Measurements from ENCODE around the gene FLNB.

The FLNB gene

DNA sequence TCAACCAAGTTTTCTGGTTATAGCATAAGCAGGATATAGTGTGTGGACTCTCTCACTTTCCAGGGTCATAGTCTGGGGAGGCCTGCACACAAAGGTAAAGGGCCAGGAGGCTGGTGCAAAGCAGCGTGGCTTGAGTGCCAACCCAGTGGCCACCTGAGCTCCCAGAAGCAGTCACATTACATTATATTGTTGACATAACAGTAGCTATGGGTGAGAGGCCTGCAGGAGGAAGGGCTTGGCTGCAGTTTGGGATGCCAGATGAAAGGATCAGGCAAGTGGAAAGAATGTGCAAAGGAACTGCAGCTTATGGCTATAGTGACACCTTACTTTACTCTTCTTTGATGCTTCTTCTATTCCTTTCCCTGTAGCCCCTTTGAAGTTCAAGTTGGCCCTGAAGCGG lies 96.5 kb downstream of the FLNB start:
- Histone ChIP-seq H3K9me3 (no peaks in the 10 kb centered on the region), H3K27me3 (no peaks in the 10 kb centered on the region), H3K36me3 (no peaks in the 10 kb centered on the region), H3K4me3 (ENCODE audit: low read depth in 1 of 2, low read length in 1 of 2) (no peak overlapping the region), H3K4me1 (ENCODE audit: control insufficient read depth in 1 of 2, insufficient read depth in 1 of 2, low read depth in 1 of 2, low read length in 1 of 2) (no peaks in the 10 kb centered on the region), H3K27ac (no peak overlapping the region)
- TF ChIP-seq, protein P1, sequence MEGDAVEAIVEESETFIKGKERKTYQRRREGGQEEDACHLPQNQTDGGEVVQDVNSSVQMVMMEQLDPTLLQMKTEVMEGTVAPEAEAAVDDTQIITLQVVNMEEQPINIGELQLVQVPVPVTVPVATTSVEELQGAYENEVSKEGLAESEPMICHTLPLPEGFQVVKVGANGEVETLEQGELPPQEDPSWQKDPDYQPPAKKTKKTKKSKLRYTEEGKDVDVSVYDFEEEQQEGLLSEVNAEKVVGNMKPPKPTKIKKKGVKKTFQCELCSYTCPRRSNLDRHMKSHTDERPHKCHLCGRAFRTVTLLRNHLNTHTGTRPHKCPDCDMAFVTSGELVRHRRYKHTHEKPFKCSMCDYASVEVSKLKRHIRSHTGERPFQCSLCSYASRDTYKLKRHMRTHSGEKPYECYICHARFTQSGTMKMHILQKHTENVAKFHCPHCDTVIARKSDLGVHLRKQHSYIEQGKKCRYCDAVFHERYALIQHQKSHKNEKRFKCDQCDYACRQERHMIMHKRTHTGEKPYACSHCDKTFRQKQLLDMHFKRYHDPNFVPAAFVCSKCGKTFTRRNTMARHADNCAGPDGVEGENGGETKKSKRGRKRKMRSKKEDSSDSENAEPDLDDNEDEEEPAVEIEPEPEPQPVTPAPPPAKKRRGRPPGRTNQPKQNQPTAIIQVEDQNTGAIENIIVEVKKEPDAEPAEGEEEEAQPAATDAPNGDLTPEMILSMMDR (IDR thresholded peaks at IDR 0.05), result no peak

DNA sequence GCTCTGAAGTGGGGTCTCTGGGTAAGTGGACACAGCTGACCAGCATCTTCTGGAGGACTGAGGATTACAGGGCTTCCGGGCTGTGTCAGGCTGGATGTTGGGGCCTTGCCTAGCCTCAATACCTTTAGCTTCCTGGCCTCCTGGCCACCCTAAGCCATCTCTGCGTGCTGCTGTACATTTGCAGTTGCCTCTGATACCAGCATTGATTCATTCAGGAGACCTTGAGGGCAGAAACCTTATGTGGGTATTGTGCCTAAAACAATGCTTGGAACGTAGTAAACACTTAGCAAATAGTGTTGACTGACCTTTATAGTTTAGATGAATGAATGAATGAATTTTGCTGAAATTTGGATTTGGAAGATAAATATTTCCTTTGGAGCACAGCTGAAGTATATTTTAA lies 97.0 kb downstream of the FLNB start:
- H3K36me3 ChIP-seq, result no peaks in the 10 kb centered on the region
- no peaks in the 10 kb centered on the region for H3K9me3 ChIP-seq
- no peak overlapping the region for H3K27ac ChIP-seq
- no peak overlapping the region for H3K4me3 ChIP-seq (ENCODE audit: low read depth in 1 of 2, low read length in 1 of 2)
- no peaks in the 10 kb centered on the region for H3K4me1 ChIP-seq (ENCODE audit: control insufficient read depth in 1 of 2, insufficient read depth in 1 of 2, low read depth in 1 of 2, low read length in 1 of 2)
- H3K27me3 ChIP-seq, result no peaks in the 10 kb centered on the region
- TF ChIP-seq, protein P1 (IDR thresholded peaks at IDR 0.05), result no peak

DNA sequence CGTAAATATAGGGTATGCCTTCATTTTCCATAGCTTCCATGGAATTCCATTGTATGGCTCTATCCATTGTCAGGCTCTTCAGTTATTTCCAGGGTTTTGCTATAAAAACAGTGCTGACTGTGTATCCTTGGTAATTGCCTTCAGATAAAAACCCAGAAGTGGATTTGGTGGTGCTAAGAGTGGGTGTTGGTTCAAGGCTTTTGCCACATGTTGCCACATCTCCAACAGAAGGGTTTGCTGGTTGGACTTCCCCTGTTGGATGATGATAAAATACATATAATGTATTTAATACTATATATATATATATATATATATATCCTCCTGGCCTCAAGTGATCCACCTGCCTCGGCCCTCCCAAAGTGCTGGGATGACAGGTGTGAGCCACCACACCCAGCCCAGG lies 97.8 kb downstream of the FLNB start:
- no peaks in the 10 kb centered on the region for H3K9me3 ChIP-seq
- no peaks in the 10 kb centered on the region for H3K4me1 ChIP-seq (ENCODE audit: control insufficient read depth in 1 of 2, insufficient read depth in 1 of 2, low read depth in 1 of 2, low read length in 1 of 2)
- H3K27ac ChIP-seq, result no peak overlapping the region
- H3K4me3 ChIP-seq (ENCODE audit: low read depth in 1 of 2, low read length in 1 of 2), result no peak overlapping the region
- H3K27me3 ChIP-seq, result no peaks in the 10 kb centered on the region
- TF ChIP-seq, protein P1 (IDR thresholded peaks at IDR 0.05), result no peak
- H3K36me3 ChIP-seq, result no peaks in the 10 kb centered on the region

DNA sequence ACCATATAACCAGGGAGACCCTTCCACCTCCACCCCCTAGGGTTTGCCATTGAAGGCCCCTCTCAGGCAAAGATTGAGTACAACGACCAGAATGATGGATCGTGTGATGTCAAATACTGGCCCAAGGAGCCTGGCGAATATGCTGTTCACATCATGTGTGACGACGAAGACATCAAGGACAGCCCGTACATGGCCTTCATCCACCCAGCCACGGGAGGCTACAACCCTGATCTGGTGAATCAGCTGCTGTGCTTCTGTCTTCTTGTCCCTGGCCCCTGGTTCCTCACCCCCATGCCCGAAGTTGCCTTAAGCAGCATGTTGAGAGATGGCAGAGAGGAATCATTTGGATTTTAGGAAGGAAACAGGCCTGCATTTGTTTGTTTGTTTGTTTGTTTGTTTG lies 98.4 kb downstream of the FLNB start:
- H3K9me3 ChIP-seq, result no peaks in the 10 kb centered on the region
- TF ChIP-seq, protein P1 (IDR thresholded peaks at IDR 0.05), result no peak
- no peak overlapping the region for H3K27ac ChIP-seq
- H3K36me3 ChIP-seq, result no peaks in the 10 kb centered on the region
- no peak overlapping the region for H3K4me3 ChIP-seq (ENCODE audit: low read depth in 1 of 2, low read length in 1 of 2)
- no peaks in the 10 kb centered on the region for H3K27me3 ChIP-seq
- no peaks in the 10 kb centered on the region for H3K4me1 ChIP-seq (ENCODE audit: control insufficient read depth in 1 of 2, insufficient read depth in 1 of 2, low read depth in 1 of 2, low read length in 1 of 2)

DNA sequence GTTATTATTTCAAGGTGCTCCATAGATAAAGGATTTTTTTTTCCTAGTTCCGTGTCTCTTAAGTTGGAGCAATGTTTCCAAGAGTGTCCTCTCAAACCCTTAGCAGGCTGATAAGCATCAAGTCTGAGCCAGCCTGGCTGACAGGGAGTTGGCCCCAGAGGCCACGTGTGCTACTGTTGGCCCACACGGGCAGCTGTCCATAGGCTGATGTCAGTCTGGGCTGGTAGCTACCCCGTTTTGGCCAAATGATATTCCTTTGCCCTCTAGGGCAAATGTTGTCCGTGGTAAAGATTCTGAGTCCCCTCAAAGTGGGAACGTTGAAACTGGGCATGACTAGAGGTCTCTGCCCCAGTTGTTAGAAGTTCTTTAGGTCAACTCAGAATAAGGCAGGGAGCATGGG lies 99.4 kb downstream of the FLNB start:
- H3K36me3 ChIP-seq, result no peaks in the 10 kb centered on the region
- no peaks in the 10 kb centered on the region for H3K4me1 ChIP-seq (ENCODE audit: control insufficient read depth in 1 of 2, insufficient read depth in 1 of 2, low read depth in 1 of 2, low read length in 1 of 2)
- H3K4me3 ChIP-seq (ENCODE audit: low read depth in 1 of 2, low read length in 1 of 2), result no peak overlapping the region
- no peaks in the 10 kb centered on the region for H3K27me3 ChIP-seq
- H3K9me3 ChIP-seq, result no peaks in the 10 kb centered on the region
- TF ChIP-seq, protein P1 (IDR thresholded peaks at IDR 0.05), result no peak
- H3K27ac ChIP-seq, result no peak overlapping the region

DNA sequence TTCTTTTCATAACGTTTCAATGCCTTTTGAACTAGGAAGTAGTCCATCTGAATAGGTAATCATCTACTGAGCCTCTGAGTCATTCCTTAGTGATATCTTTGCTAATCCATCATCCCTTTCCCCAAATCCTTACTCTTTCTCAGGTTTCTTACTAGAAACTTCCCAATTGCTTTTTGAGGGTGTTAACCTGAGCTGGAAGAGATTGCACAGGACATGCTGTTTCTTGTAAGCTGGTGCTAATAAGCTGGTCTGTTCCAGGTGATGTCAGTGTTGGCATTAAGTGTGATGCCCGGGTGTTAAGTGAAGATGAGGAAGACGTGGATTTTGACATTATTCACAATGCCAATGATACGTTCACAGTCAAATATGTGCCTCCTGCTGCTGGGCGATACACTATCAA lies 101.5 kb downstream of the FLNB start:
- no peaks in the 10 kb centered on the region for H3K36me3 ChIP-seq

More for the DNA sequence above, 101.5 kb downstream of the FLNB start:
- Histone ChIP-seq H3K9me3 (no peaks in the 10 kb centered on the region), H3K4me3 (ENCODE audit: low read depth in 1 of 2, low read length in 1 of 2) (no peak overlapping the region), H3K4me1 (ENCODE audit: control insufficient read depth in 1 of 2, insufficient read depth in 1 of 2, low read depth in 1 of 2, low read length in 1 of 2) (no peaks in the 10 kb centered on the region), H3K27me3 (no peaks in the 10 kb centered on the region), H3K27ac (no peak overlapping the region)
- TF ChIP-seq, protein P1 (IDR thresholded peaks at IDR 0.05), result no peak
